Lower leg skin (tissue), 3 donors: ENCODE results near the gene TAMALIN.

Experiments used
- POLR2A ChIP-seq, 2 donors: fragments of 450-650 bp; IDR thresholded peaks; one replicate each; pipeline ENCODE4 v1.6.1; 2016 to 2017; ENCODE audit warnings: antibody characterized with exemption in 2 of 2, mild to moderate bottlenecking in 1 of 2, moderate library complexity in 1 of 2
- TF ChIP-seq, protein P1 (sequence below), 3 donors: fragments of 450-650 bp; IDR thresholded peaks; one replicate each; pipeline ENCODE4 v1.5.1; 2016; ENCODE audit warnings: antibody characterized with exemption in 3 of 3, mild to moderate bottlenecking in 3 of 3, moderate library complexity in 2 of 3

GRCh38 chr12:52005218-52005902 lies 1.4 kb upstream of the TAMALIN start:
- TF ChIP-seq, protein P1, sequence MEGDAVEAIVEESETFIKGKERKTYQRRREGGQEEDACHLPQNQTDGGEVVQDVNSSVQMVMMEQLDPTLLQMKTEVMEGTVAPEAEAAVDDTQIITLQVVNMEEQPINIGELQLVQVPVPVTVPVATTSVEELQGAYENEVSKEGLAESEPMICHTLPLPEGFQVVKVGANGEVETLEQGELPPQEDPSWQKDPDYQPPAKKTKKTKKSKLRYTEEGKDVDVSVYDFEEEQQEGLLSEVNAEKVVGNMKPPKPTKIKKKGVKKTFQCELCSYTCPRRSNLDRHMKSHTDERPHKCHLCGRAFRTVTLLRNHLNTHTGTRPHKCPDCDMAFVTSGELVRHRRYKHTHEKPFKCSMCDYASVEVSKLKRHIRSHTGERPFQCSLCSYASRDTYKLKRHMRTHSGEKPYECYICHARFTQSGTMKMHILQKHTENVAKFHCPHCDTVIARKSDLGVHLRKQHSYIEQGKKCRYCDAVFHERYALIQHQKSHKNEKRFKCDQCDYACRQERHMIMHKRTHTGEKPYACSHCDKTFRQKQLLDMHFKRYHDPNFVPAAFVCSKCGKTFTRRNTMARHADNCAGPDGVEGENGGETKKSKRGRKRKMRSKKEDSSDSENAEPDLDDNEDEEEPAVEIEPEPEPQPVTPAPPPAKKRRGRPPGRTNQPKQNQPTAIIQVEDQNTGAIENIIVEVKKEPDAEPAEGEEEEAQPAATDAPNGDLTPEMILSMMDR (IDR thresholded peaks at IDR 0.05): no peak
- no peak for TF ChIP-seq POLR2A (IDR thresholded peaks at IDR 0.05)
